NCI-H446 (cell line): ENCODE measurements around the gene CREBL2.
"Not testable (repeated sequence)": the region's sequence is repeated elsewhere in the genome, so short reads cannot be mapped to it uniquely, and the experiment has no call there.

Source experiments
- DNase-seq, 2 experiments: peaks; one replicate each; lab custom pipeline; 2025; lab: John Stamatoyannopoulos, UW

The CREBL2 gene

DNA sequence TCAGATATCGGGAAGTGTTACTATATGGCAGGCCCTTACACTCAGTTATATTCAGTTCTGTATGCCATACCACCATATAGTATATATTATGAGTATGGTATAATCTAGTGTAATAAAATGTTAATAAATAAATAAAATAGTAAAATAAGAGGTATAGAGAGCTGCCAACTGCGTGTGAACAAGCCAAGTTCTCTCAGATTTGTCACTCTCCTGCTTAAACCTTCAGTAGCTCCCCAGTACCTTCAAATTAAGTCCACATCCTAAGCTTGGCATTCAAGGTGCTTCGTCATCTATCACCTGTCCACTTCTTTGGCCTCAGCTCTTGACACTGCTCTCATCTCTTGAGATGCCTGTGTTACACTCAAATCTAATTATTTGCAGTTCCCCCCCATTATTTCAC lies 12.8 kb upstream of the CREBL2 start:
- DNase-seq = no peak

GRCh38 chr12:12599750-12600643 lies 11.7 kb upstream of the CREBL2 start:
- DNase-seq = no peak

- no peak for DNase-seq
These were observed 11.0 kb upstream of the CREBL2 start for GRCh38 chr12:12600659-12601058.

- no peak for DNase-seq
These were observed 6.9 kb upstream of the CREBL2 start for GRCh38 chr12:12604740-12605139.

GRCh38 chr12:12606781-12607589 lies 4.7 kb upstream of the CREBL2 start:
- DNase-seq = no peak

DNA sequence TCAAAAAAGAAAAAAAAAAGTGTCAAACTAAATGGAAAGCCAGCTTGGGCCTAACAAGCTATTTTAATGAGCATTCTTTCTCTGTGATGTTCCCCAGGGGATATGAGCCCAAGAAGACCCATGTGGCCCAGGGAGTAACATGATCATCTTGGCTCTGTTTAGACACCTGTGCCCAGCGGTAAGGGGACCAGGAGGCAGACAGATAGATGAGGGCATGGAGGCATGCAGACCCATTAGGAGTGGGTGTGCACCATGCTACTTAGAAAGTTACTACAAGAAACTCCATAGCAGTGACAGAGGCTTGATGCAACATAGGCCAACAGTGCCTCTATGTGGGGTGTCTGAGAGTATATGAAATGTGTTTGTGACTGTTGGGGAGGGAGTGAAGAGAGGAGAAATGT lies 3.1 kb upstream of the CREBL2 start:
- peak in 1 of 2 experiments; percentile 14 for DNase-seq

- DNase-seq = no peak
These were observed 2.0 kb upstream of the CREBL2 start for GRCh38 chr12:12609692-12610091.

DNA sequence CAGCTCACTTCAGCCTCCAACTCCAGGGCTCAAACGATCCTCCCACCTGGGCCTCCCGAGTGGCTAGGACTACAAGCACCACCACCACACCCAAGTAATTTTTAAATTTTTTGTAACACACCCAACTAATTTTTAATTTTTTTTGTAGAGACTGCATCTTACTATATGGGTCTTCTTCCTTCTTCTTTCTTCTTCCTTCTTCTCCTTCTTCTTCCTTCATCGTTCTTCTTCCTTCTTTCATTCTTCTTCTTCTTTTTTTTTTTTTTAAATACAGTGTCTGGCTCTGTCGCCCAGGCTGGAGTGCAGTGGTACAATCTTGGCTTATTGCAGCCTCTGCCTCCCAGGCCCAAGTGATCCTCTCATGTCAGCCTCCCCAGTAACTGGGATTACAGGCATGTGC lies 965 bp upstream of the CREBL2 start:
- no peak for DNase-seq

GRCh38 chr12:12612358-12612757 lies 682 bp downstream of the CREBL2 start:
- DNase-seq = peak in 1 of 2 experiments; percentile 25

GRCh38 chr12:12613344-12613743 lies 1.7 kb downstream of the CREBL2 start:
- no peak for DNase-seq

GRCh38 chr12:12614342-12614741 lies 2.7 kb downstream of the CREBL2 start:
- no peak for DNase-seq

DNA sequence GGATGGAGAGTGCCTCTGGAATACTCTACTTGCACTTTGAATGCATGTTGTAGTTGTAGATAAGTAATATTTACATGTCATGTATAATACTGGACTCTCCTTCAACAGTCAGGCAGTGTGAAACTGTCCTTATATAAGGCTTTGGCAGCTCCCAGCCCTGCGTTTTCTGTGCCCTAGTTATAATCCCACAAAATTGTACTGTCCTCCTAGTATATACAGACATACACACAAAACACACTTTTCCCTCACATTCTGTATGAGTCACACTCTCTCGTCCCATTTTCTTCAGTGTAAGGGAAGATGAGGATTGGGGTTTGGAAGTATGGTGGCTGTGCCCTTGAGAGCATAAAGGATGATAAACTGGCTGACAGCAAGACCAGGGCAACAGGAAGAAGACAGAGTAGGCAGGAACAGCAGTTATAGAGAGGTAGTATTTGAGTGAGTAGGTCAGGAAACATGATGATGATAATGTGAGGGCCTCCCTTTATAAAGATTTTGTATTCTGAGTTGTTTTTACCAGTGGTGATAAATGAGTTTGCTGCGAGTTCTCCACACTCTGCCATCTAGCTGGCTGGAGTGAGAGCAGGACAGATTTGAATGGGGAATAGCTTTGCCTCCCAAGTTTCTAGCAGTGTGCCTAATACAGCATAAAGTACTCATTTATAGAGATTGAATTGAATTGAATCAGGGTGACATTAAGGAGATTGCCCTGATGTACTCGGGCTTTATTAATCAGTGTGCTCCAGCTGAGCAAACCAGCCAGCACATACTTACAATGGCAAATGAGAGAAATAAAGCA lies 5.0 kb downstream of the CREBL2 start:
- no peak for DNase-seq

- not testable (repeated sequence) for DNase-seq
These were observed 6.4 kb downstream of the CREBL2 start for GRCh38 chr12:12618064-12618463.

- DNase-seq = peak; percentile 64 to 93
These were observed 9.1 kb downstream of the CREBL2 start for GRCh38 chr12:12620730-12621315.

GRCh38 chr12:12622418-12622817 lies 10.7 kb downstream of the CREBL2 start:
- DNase-seq = no peak

GRCh38 chr12:12624498-12624992 lies 12.9 kb downstream of the CREBL2 start:
- DNase-seq = no peak

GRCh38 chr12:12626471-12626870 lies 14.8 kb downstream of the CREBL2 start:
- DNase-seq = no peak

GRCh38 chr12:12627308-12627827 lies 15.7 kb downstream of the CREBL2 start:
- no peak for DNase-seq

DNA sequence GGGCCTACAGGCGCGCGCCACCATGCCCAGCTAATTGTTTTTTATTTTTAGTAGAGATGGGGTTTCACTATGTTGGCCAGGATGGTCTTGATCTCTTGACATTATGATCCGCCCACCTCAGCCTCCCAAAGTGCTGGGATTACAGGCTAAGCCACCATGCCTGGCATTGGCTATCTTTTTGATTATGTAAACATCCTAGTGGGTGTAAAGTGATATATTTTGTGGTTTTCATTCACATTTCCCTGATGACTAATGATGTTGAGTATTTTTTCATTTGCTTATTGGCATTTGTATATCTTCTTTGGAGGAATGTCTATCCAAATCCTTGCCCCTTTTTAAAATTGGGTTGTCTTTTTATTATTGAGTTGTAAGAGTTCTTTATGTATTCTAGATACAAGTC lies 16.3 kb downstream of the CREBL2 start:
- DNase-seq = no peak

DNA sequence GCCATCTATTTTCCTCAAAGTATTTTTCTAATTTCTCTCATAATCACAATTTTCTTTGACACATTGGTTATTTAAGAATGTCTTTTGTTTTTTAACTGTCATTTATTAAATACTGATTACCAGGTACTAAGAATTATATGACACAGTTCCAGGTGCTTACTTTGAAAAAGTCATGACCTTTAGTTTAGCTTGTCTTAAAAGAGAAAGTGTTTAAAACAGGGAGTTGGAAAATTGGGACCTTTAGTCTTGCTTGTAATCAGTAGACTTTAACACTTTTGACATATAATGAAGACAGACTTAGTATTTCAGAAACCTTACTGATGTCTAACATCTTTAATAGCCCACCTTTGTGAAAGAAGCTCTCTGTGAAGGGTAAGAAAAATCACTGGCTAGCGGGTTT lies 19.2 kb downstream of the CREBL2 start:
- no peak for DNase-seq

- DNase-seq = no peak
These were observed 24.0 kb downstream of the CREBL2 start for GRCh38 chr12:12635651-12636050.
